Glomerular visceral epithelial cell (primary cell): ENCODE measurements around the gene MTCL1.

Source experiments
- DNase-seq: peaks from one replicate; pipeline ENCODE4 v3.0.0-alpha.2; 2016; ENCODE audit errors: extremely low spot score

The MTCL1 gene

GRCh38 chr18:8688216-8688800 is 17.0 kb upstream of the MTCL1 start:
- DNase-seq, result no peak

GRCh38 chr18:8688816-8689215 is 16.5 kb upstream of the MTCL1 start:
- DNase-seq, result no peak

GRCh38 chr18:8689517-8689916 is 15.8 kb upstream of the MTCL1 start:
- DNase-seq, result no peak

GRCh38 chr18:8694891-8695290 is 10.5 kb upstream of the MTCL1 start:
- no peak for DNase-seq

- no peak for DNase-seq
Measured at GRCh38 chr18:8695932-8696517, 9.3 kb upstream of the MTCL1 start.

GRCh38 chr18:8696749-8697211 is 8.6 kb upstream of the MTCL1 start:
- DNase-seq, result peak; percentile 73

- no peak for DNase-seq
Measured at GRCh38 chr18:8699126-8699525, 6.2 kb upstream of the MTCL1 start.

GRCh38 chr18:8699948-8700347 is 5.4 kb upstream of the MTCL1 start:
- no peak for DNase-seq

GRCh38 chr18:8701546-8702118 is 3.7 kb upstream of the MTCL1 start:
- peak; percentile 90 for DNase-seq

GRCh38 chr18:8702668-8703067 is 2.7 kb upstream of the MTCL1 start:
- DNase-seq, result no peak

- peak; percentile 26 for DNase-seq
Measured at GRCh38 chr18:8703092-8703709, 2.2 kb upstream of the MTCL1 start.

- DNase-seq, result peak; percentile 80
Measured at GRCh38 chr18:8703781-8704301, 1.5 kb upstream of the MTCL1 start.

- DNase-seq, result peak; percentile 98
Measured at GRCh38 chr18:8704361-8705237, 757 bp upstream of the MTCL1 start.

- no peak for DNase-seq
Measured at GRCh38 chr18:8705961-8706790, 820 bp downstream of the MTCL1 start.

GRCh38 chr18:8706791-8707555 is 1.6 kb downstream of the MTCL1 start:
- peak; percentile 76 for DNase-seq

- peak; percentile 73 for DNase-seq
Measured at GRCh38 chr18:8707556-8708300, 2.4 kb downstream of the MTCL1 start.

GRCh38 chr18:8708670-8709069 is 3.3 kb downstream of the MTCL1 start:
- DNase-seq, result no peak

GRCh38 chr18:8709248-8710059 is 4.1 kb downstream of the MTCL1 start:
- no peak for DNase-seq

- no peak for DNase-seq
Measured at GRCh38 chr18:8711736-8712135, 6.4 kb downstream of the MTCL1 start.
